Natural killer cell (primary cell): ENCODE data around the gene UGT1A9. TPM values are rescaled to one million over a fixed set of nuclear protein-coding genes. Genes with fewer than 3 reads are reported as not detected.
"Not testable (repeated sequence)": the region's sequence is repeated elsewhere in the genome, so short reads cannot be mapped to it uniquely, and the experiment has no call there.

Experiments used
- ATAC-seq, 3 donors: fragments of 150-1000 bp in 2 of 3; fragments of 200-7000 bp in 1 of 3; cut with Tn5 transposase; 1 replicate in 1 of 3; 2 replicates in 2 of 3; pipeline ENCODE4 v1.10.0; 2021; ENCODE audit warnings: mild to moderate bottlenecking in 2 of 3, moderate library complexity in 2 of 3
- DNase-seq, 2 donors: peaks; one replicate each; pipeline versions ENCODE4 v3.0.0 to v3.0.0-alpha.2; 2013 to 2021; ENCODE audit warnings: mixed read lengths in 1 of 2
- H3K27ac ChIP-seq: one replicate; pipeline ENCODE4 v1.5.1; 2013; ENCODE audit warnings: mild to moderate bottlenecking, low read length
- H3K27me3 ChIP-seq: one replicate; pipeline ENCODE4 v1.6.1; 2013; ENCODE audit warnings: low read length; ENCODE audit not compliant: control insufficient read depth, insufficient read depth
- H3K36me3 ChIP-seq: one replicate; pipeline ENCODE4 v1.6.1; 2013; ENCODE audit warnings: low read length; ENCODE audit not compliant: control insufficient read depth, insufficient read depth
- H3K4me1 ChIP-seq: one replicate; pipeline ENCODE4 v1.6.1; 2013; ENCODE audit warnings: low read length; ENCODE audit not compliant: control insufficient read depth, insufficient read depth
- H3K4me3 ChIP-seq: one replicate; pipeline ENCODE4 v1.5.1; 2013; ENCODE audit warnings: low read length
- H3K9me3 ChIP-seq: one replicate; pipeline ENCODE4 v1.6.1; 2013; ENCODE audit warnings: low read length; ENCODE audit not compliant: control insufficient read depth, insufficient read depth
- H3K27ac Mint-ChIP-seq, 2 donors: one replicate each; pipeline ENCODE4 v1.8.0; 2022; ENCODE audit warnings: mild to moderate bottlenecking in 2 of 2, mixed read lengths in 2 of 2, moderate library complexity in 1 of 2
- H3K27me3 Mint-ChIP-seq, 2 donors: one replicate each; pipeline ENCODE4 v1.8.0; 2022; ENCODE audit warnings: low read depth in 2 of 2, mixed read lengths in 2 of 2
- H3K36me3 Mint-ChIP-seq: one replicate; pipeline ENCODE4 v1.8.0; 2022; ENCODE audit warnings: mixed read lengths
- H3K4me1 Mint-ChIP-seq, 2 donors: one replicate each; pipeline ENCODE4 v1.8.0; 2022; ENCODE audit warnings: mixed read lengths in 2 of 2
- H3K4me3 Mint-ChIP-seq: one replicate; pipeline ENCODE4 v1.8.0; 2022; ENCODE audit warnings: mild to moderate bottlenecking, moderate library complexity, mixed read lengths
- H3K9me3 Mint-ChIP-seq, 2 donors: one replicate each; pipeline ENCODE4 v1.8.0; 2022; ENCODE audit warnings: mixed read lengths in 2 of 2
- CTCF ChIP-seq: fragments of 200-600 bp; IDR thresholded peaks from one replicate; pipeline ENCODE4 v1.8.0; 2022; ENCODE audit warnings: antibody characterized with exemption
- WGBS: methylation state at CpG from one replicate; pipeline ENCODE4 v1.1.7; 2013; ENCODE audit warnings: missing lambda C conversion rate; ENCODE audit not compliant: insufficient coverage; 5-methylcytosine and 5-hydroxymethylcytosine counted together
- intact Hi-C: fragments of 100-400 bp; cut with micrococcal nuclease; formaldehyde crosslinking; loops from one replicate; pipeline ENCODE4 v1.14.2; 2022
- total RNA-seq, 4 donors: library from RNA; stranded (reverse); fragments of 120-200 nt in 1 of 4; gene quantifications; one replicate each; pipeline versions ENCODE4 v1.2.3 to v1.2.4, GENCODE V29; 2013 to 2022

Gene UGT1A9
- total RNA-seq, 3 donors from 2014 or later (not counting 1 experiment from before 2014, with no cell fraction given) = not detected

GRCh38 chr2:233751212-233752009 is 79.7 kb downstream of the UGT1A9 start:
- H3K36me3 Mint-ChIP-seq, H3K27me3 ChIP-seq, H3K36me3 ChIP-seq, DNase-seq, H3K9me3 Mint-ChIP-seq, H3K4me3 Mint-ChIP-seq, H3K27ac ChIP-seq, H3K4me3 ChIP-seq, H3K27ac Mint-ChIP-seq, ATAC-seq, H3K4me1 Mint-ChIP-seq, intact Hi-C loops, H3K4me1 ChIP-seq: not testable (repeated sequence)
- peaks cover 31 to 49% of the 10 kb centered on the region in 2 donors for H3K27me3 Mint-ChIP-seq
- peaks cover 10% of the 10 kb centered on the region for H3K9me3 ChIP-seq
- 69% methylated on average over 2 of the region's 2 CpGs for WGBS

GRCh38 chr2:233754872-233755611 is 83.3 kb downstream of the UGT1A9 start:
- H3K9me3 ChIP-seq = peaks cover 10% of the 10 kb centered on the region
- Mint-ChIP-seq H3K27me3 (peaks cover 18 to 20% of the 10 kb centered on the region in 2 donors), H3K27ac (no peak overlapping the region), H3K4me3 (no peak overlapping the region), H3K9me3 (no peaks in the 10 kb centered on the region), H3K36me3 (peaks cover 3% of the 10 kb centered on the region), H3K4me1 (no peaks in the 10 kb centered on the region)
- peaks cover 4% of the 10 kb centered on the region for H3K27me3 ChIP-seq
- ATAC-seq = no peak
- no peak for TF ChIP-seq CTCF
- no peaks in the 10 kb centered on the region for H3K4me1 ChIP-seq
- 90% methylated on average over 42 of the region's 44 CpGs for WGBS
- H3K4me3 ChIP-seq = no peak overlapping the region
- intact Hi-C loops = no loop called here
- no peak for DNase-seq
- H3K27ac ChIP-seq = no peak overlapping the region
- H3K36me3 ChIP-seq = no peaks in the 10 kb centered on the region

- intact Hi-C loops = no loop called here
- Mint-ChIP-seq H3K9me3 (no peaks in the 10 kb centered on the region), H3K27ac (no peak overlapping the region), H3K36me3 (no peaks in the 10 kb centered on the region), H3K4me3 (no peak overlapping the region), H3K4me1 (no peaks in the 10 kb centered on the region), H3K27me3 (peaks cover 14 to 17% of the 10 kb centered on the region in 2 donors)
- WGBS = 71% methylated on average over 2 of the region's 7 CpGs
- no peak overlapping the region for H3K27ac ChIP-seq
- no peaks in the 10 kb centered on the region for H3K4me1 ChIP-seq
- no peaks in the 10 kb centered on the region for H3K36me3 ChIP-seq
- DNase-seq (no peak), ATAC-seq (no peak)
- no peaks in the 10 kb centered on the region for H3K9me3 ChIP-seq
- no peak for TF ChIP-seq CTCF
- no peak overlapping the region for H3K4me3 ChIP-seq
- H3K27me3 ChIP-seq = no peaks in the 10 kb centered on the region
Observed at GRCh38 chr2:233756429-233757081, 84.9 kb downstream of the UGT1A9 start.

- H3K36me3 Mint-ChIP-seq = no peaks in the 10 kb centered on the region
- Histone ChIP-seq H3K9me3 (no peaks in the 10 kb centered on the region), H3K27ac (no peak overlapping the region), H3K4me3 (no peak overlapping the region), H3K4me1 (no peaks in the 10 kb centered on the region), H3K27me3 (no peaks in the 10 kb centered on the region), H3K36me3 (no peaks in the 10 kb centered on the region)
- no peak for ATAC-seq
- H3K9me3 Mint-ChIP-seq = no peaks in the 10 kb centered on the region
- H3K27ac Mint-ChIP-seq = no peak overlapping the region
- H3K4me1 Mint-ChIP-seq = no peaks in the 10 kb centered on the region
- no peak for TF ChIP-seq CTCF
- no peak for DNase-seq
- no peak overlapping the region for H3K4me3 Mint-ChIP-seq
- peaks cover 8 to 14% of the 10 kb centered on the region in 2 donors for H3K27me3 Mint-ChIP-seq
- intact Hi-C loops = no loop called here
Observed at GRCh38 chr2:233758141-233758540, 86.4 kb downstream of the UGT1A9 start.
